K562 (cell line): ENCODE results near the gene CLSTN1. TPM values are rescaled to one million over a fixed set of nuclear protein-coding genes. Genes with fewer than 3 reads are reported as not detected.

ENCODE experiments used
- ATAC-seq: fragments of 200-7000 bp; cut with Tn5 transposase; 3 replicates; pipeline ENCODE4 v1.9.1; 2020; ENCODE audit warnings: moderate library complexity
- Bru-seq: library from RNA; stranded (reverse); fragments of 400-500 nt; gene quantifications from one replicate; lab custom pipeline; 2021; lab: Mats Ljungman, UMichigan
- BruChase-seq, 2 experiments: library from RNA; stranded (reverse); fragments of 400-500 nt; gene quantifications; one replicate each; lab custom pipeline; 2021; lab: Mats Ljungman, UMichigan
- BruUV-seq: library from RNA; stranded (reverse); fragments of 400-500 nt; replicated peaks from 2 replicates; lab custom pipeline; 2021; lab: Mats Ljungman, UMichigan
- CTCF ChIA-PET: fragments of 300-600 bp; formaldehyde crosslinking; extraction: SDS; loops from one replicate; lab custom pipeline; 2021; ENCODE audit warnings: low intra/inter-chr PET ratio; lab: Yijun Ruan, JAX
- POLR2A ChIA-PET: fragments of 300-600, 350-650 bp; sonication (Branson Sonifier 250); formaldehyde crosslinking; extraction: SDS; loops from one replicate; lab custom pipeline; 2021; ENCODE audit warnings: antibody characterized with exemption, inconsistent platforms; lab: Yijun Ruan, JAX
- DNase-seq, 4 experiments: peaks; one replicate each; pipeline versions ENCODE4 v3.0.0 to v3.0.0-alpha.2; 2011 to 2018; ENCODE audit warnings: low spot score in 3 of 4, mixed read lengths in 3 of 4; ENCODE audit errors: extremely low read depth in 1 of 4
- FAIRE-seq: peaks from 2 replicates; lab custom pipeline; 2011; peaks lifted over from hg19 to GRCh38; lab: Jason Lieb, UNC
- H2AFZ ChIP-seq: 2 replicates; pipeline ENCODE4 v1.6.0; 2011; ENCODE audit warnings: low read depth, low read length, control low read depth, inconsistent platforms
- H3K27ac ChIP-seq: fragments of 200-600 bp; 3 replicates; pipeline ENCODE4 v1.8.0; 2011; ENCODE audit warnings: low read depth, mild to moderate bottlenecking, control low read depth, inconsistent platforms, low read length, moderate library complexity, mixed read lengths; ENCODE audit errors: extremely low read depth
- H3K27me3 ChIP-seq, 2 experiments: fragments of 300-600 bp in 1 of 2; 2 replicates in 1 of 2; 3 replicates in 1 of 2; pipeline versions ENCODE4 v1.6.0 to v1.8.0; 2011; ENCODE audit warnings: inconsistent platforms in 2 of 2, low read length in 2 of 2, mild to moderate bottlenecking in 1 of 2, mixed read lengths in 1 of 2, moderate library complexity in 1 of 2; ENCODE audit not compliant: control insufficient read depth in 2 of 2, insufficient read depth in 2 of 2
- H3K36me3 ChIP-seq: fragments of 300-600 bp; 3 replicates; pipeline ENCODE4 v1.8.0; 2011; ENCODE audit warnings: mild to moderate bottlenecking, low read length, inconsistent platforms; ENCODE audit not compliant: control insufficient read depth, insufficient read depth
- H3K4me1 ChIP-seq, 2 experiments: fragments of 200-600 bp in 1 of 2; replicated peaks in 1 of 2; 2 replicates in 1 of 2; 3 replicates in 1 of 2; pipeline versions ENCODE4 v1.5.1 to v1.8.0; 2011; ENCODE audit warnings: inconsistent platforms in 2 of 2, low read length in 2 of 2, mild to moderate bottlenecking in 1 of 2, mixed read lengths in 1 of 2, moderate library complexity in 1 of 2; ENCODE audit not compliant: control insufficient read depth in 2 of 2, insufficient read depth in 2 of 2
- H3K4me2 ChIP-seq: 2 replicates; pipeline ENCODE4 v1.6.1; 2011; ENCODE audit warnings: low read length, control low read depth, inconsistent platforms, mixed read lengths; ENCODE audit not compliant: insufficient read depth
- H3K4me3 ChIP-seq: fragments of 200-600 bp; sonication (generic), shearing (Covaris generic); 2 replicates; pipeline ENCODE4 v1.5.1; 2016; ENCODE audit warnings: control low read depth, inconsistent platforms
- H3K79me2 ChIP-seq: fragments of 200-600 bp; 3 replicates; pipeline ENCODE4 v1.8.0; 2011; ENCODE audit warnings: low read length, inconsistent platforms; ENCODE audit not compliant: control insufficient read depth, insufficient read depth
- H3K9ac ChIP-seq, 2 experiments: 2 replicates each; pipeline versions ENCODE4 v1.6.0 to v1.6.1; 2011; ENCODE audit warnings: low read depth in 2 of 2, low read length in 2 of 2, control low read depth in 1 of 2, inconsistent platforms in 1 of 2, mild to moderate bottlenecking in 1 of 2, mixed read lengths in 1 of 2; ENCODE audit not compliant: insufficient read depth in 1 of 2
- H3K9me1 ChIP-seq: one replicate; pipeline ENCODE4 v1.6.0; 2011; ENCODE audit warnings: inconsistent platforms, mild to moderate bottlenecking, low read length, moderate library complexity; ENCODE audit not compliant: control insufficient read depth, insufficient read depth
- H3K9me3 ChIP-seq: replicated peaks from 2 replicates; pipeline ENCODE4 v1.5.1; 2011; ENCODE audit warnings: low read depth, low read length, inconsistent platforms; ENCODE audit not compliant: control insufficient read depth, insufficient read depth
- H4K20me1 ChIP-seq: replicated peaks from 2 replicates; pipeline ENCODE4 v1.6.1; 2011; ENCODE audit warnings: low read length, inconsistent platforms, mixed read lengths; ENCODE audit not compliant: control insufficient read depth, insufficient read depth
- HDAC3 ChIP-seq: fragments of 450-650 bp; IDR thresholded peaks from 2 replicates; pipeline ENCODE4 v1.6.1; 2018; ENCODE audit warnings: borderline replicate concordance, mild to moderate bottlenecking, moderate library complexity; ENCODE audit not compliant: partially characterized antibody
- NFYB ChIP-seq: IDR thresholded peaks from 2 replicates; pipeline ENCODE4 v1.6.1; 2011; ENCODE audit warnings: mild to moderate bottlenecking, moderate library complexity; ENCODE audit not compliant: insufficient read length; ENCODE audit errors: extremely low read depth
- SRSF7 ChIP-seq: fragments of 200-400 bp; formaldehyde crosslinking; optimal IDR thresholded peaks from 2 replicates; pipeline ENCODE3; 2017; ENCODE audit warnings: mild to moderate bottlenecking, low read depth, low read length
- STAT5B ChIP-seq: fragments of 250-450 bp; sonication (Bioruptor Pico); IDR thresholded peaks from 2 replicates; pipeline ENCODE4 v1.8.0; 2021; ENCODE audit warnings: mild to moderate bottlenecking, inconsistent platforms
- ZBED1 ChIP-seq: IDR thresholded peaks from 2 replicates; pipeline ENCODE4 v1.6.1; 2014
- WGBS: fragments of 100-300 bp; shearing (Covaris generic); methylation state at CpG from one replicate; pipeline ENCODE4 v1.1.6; 2016; ENCODE audit warnings: low coverage, mixed read lengths; ENCODE audit not compliant: insufficient coverage; ENCODE audit errors: missing lambda C conversion rate; 5-methylcytosine and 5-hydroxymethylcytosine counted together
- in situ Hi-C: fragments of 300-500 bp; cut with MboI; formaldehyde crosslinking; loops from 4 replicates; pipeline ENCODE4 v1.15.0; 2018; ENCODE audit warnings: inconsistent platforms, mixed read lengths
- intact Hi-C: fragments of 100-400 bp; cut with micrococcal nuclease; formaldehyde crosslinking; loops from 2 replicates; pipeline ENCODE4 v1.14.2; 2022
- long read RNA-seq, 3 experiments: library from polyadenylated mRNA in 2 of 3; library from RNA in 1 of 3; unstranded in 2 of 3; stranded (forward) in 1 of 3; transcript quantifications; one replicate each; pipeline ENCODE4 v2.0.0, GENCODE V29; 2019 to 2022
- polyA minus RNA-seq, 3 experiments: library from RNA; depleted of rRNA, polyadenylated mRNA; stranded (reverse); fragments of >200 nt; gene quantifications; 2 replicates each; pipeline ENCODE4 v1.2.3, GENCODE V29; 2011
- polyA plus RNA-seq, 8 experiments: library from polyadenylated mRNA; depleted of rRNA in 4 of 8; stranded (reverse) in 5 of 8; unstranded in 3 of 8; fragments of >200 nt; fragmentation: Nextera tagmentation in 2 of 8; fragmentation: Illumina TruSeq in 1 of 8; extraction: Ambion mirVana in 2 of 8; extraction: Trizol in 1 of 8; gene quantifications; 2 replicates each; pipeline versions ENCODE4 v1.2.1 to v1.2.3, GENCODE V29; 2011 to 2014; ENCODE audit warnings: inconsistent platforms in 1 of 8, missing spikeins in 1 of 8
- total RNA-seq, 7 experiments: library from RNA; depleted of rRNA in 6 of 7; stranded (reverse); fragments of >200 nt in 6 of 7; fragmentation: Illumina TruSeq in 2 of 7; extraction: Trizol in 2 of 7; gene quantifications; 2 replicates each; pipeline versions ENCODE4 v1.2.1 to v1.2.3, GENCODE V29; 2011 to 2021; ENCODE audit warnings: low replicate concordance in 1 of 7
- TF ChIP-seq, protein P1 (sequence below): IDR thresholded peaks from 2 replicates; pipeline ENCODE4 v1.6.1; 2012; ENCODE audit warnings: low read depth, low read length, improper control_type of control experiment, borderline replicate concordance
- TF ChIP-seq, protein P2 (sequence below): fragments of 250-450 bp; sonication (Bioruptor Pico); IDR thresholded peaks from 2 replicates; pipeline ENCODE4 v1.9.0; 2021; ENCODE audit warnings: mild to moderate bottlenecking, inconsistent platforms
- TF ChIP-seq, protein P3 (sequence below): fragments of 450-650 bp; IDR thresholded peaks from 2 replicates; pipeline ENCODE4 v1.6.1; 2016; ENCODE audit warnings: low read depth, mild to moderate bottlenecking, moderate library complexity

Gene CLSTN1
- 28.6 and 38.8 TPM in 2 replicates for total RNA-seq (2011; cell fraction: chromatin; rRNA removed; ENCODE audit: low replicate concordance)
- total RNA-seq (2011; cell fraction: nucleolus; rRNA removed): 33.0 and 36.4 TPM in 2 replicates
- total RNA-seq (2011; cell fraction: nucleoplasm; rRNA removed): 31.8 and 34.3 TPM in 2 replicates
- total RNA-seq (2014; rRNA removed): 13.9 and 19.7 TPM in 2 replicates
- 8.6 and 10.0 TPM in 2 replicates for total RNA-seq (2014; rRNA removed; fragmentation: Illumina TruSeq; extraction: Trizol)
- 13.3 and 13.5 TPM in 2 replicates for total RNA-seq (2015; rRNA removed; fragmentation: Illumina TruSeq; extraction: Trizol)
- total RNA-seq (2021): 32.5 TPM in 2 replicates
- 3.7 and 6.1 TPM in 2 replicates for polyA plus RNA-seq (2011; rRNA removed)
- polyA plus RNA-seq (2011; cell fraction: cytosol; rRNA removed): 4.9 and 6.7 TPM in 2 replicates
- polyA plus RNA-seq (2011; cell fraction: nucleus; rRNA removed): 8.9 and 10.5 TPM in 2 replicates
- polyA plus RNA-seq (2012): 28.2 and 42.9 TPM in 2 replicates
- polyA plus RNA-seq (2014; fragmentation: Illumina TruSeq; extraction: Trizol): 23.9 and 26.8 TPM in 2 replicates
- 1 to 10 TPM; 1.1 to 1.6 TPM for polyA plus RNA-seq (2014; fragmentation: Nextera tagmentation; extraction: Ambion mirVana)
- 12.5 and 13.8 TPM in 2 replicates for polyA plus RNA-seq (2014; rRNA removed)
- 5.4 and 5.5 TPM in 2 replicates for polyA minus RNA-seq (2011; rRNA and poly(A)+ RNA removed)
- 11.1 and 17.9 TPM in 2 replicates for polyA minus RNA-seq (2011; cell fraction: cytosol; rRNA and poly(A)+ RNA removed)
- 2.8 and 4.9 TPM in 2 replicates for polyA minus RNA-seq (2011; cell fraction: nucleus; rRNA and poly(A)+ RNA removed)
- percentile 56 among the genes with signal in this experiment for Bru-seq, nascent RNA
- BruChase-seq, experiment 1, labeled RNA remaining after a 2-hour chase: percentile 58 among the genes with signal in this experiment
- BruChase-seq, experiment 2, labeled RNA remaining after a 6-hour chase: percentile 59 among the genes with signal in this experiment
- long read RNA-seq, experiment 1, full-length matches to known transcripts: 7 of 64 reads
- long read RNA-seq, experiment 1, partial matches to known transcripts: 32 of 64 reads
- long read RNA-seq, experiment 1, other reads (novel, unspliced or antisense): 25 of 64 reads
- long read RNA-seq, experiment 2, partial matches to known transcripts: 18 of 29 reads
- long read RNA-seq, experiment 2, other reads (novel, unspliced or antisense): 11 of 29 reads
- long read RNA-seq, experiment 3, partial matches to known transcripts: 4 of 5 reads
- long read RNA-seq, experiment 3, other reads (novel, unspliced or antisense): 1 of 5 reads

DNA sequence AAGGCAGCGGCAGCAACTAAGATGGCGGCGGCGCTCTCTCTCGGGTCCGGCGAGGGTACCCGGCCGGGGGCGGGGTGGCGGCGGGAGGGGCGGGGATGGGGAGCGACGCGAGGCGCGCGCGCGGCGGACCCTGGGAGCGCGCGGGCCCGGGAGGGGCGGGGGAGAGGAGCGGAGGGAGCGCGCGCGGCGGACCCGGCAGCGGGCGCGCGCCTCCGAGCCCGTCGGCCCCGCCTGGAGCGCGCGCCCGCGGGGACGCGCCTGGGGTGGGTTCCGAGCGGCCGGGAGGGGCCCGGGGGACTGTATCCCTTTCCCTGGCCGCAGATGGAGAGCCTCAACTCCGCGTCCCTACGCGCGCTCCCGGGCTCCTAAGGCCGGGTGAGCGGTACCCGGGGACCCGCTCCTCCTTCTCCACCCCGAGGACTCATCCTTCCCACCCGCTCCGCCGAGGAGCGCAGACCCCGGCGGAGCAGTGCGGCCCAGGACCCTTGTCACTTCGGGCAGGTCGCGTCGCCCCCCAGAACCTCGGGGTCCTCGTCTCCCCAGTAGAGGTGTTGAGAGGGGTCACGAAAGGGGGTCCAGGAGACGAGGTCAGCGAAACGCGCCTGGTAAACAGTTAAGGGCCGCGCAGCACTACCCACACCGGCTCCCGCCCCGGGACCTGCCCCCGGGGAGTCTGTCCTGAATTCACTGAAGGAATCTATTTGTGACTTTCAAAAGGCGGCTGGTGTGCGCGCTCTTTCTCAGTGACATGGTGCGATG lies at the start of gene CLSTN1:
Gene CLSTN1 (minus strand): TSS at position 23 of the 759 bp plus-strand sequence. CDS start 232 bp downstream, outside the sequence.
- no peak for FAIRE-seq
- ATAC-seq: peak; percentile 71
- Histone ChIP-seq H3K9me3 (no peaks in the 10 kb centered on the region), H3K9me1 (no peaks in the 10 kb centered on the region), H3K27ac (peak within 1 kb of the TSS; percentile 27; the same call in 1 of the 3 replicates), H3K9ac (peak within 1 kb of the TSS; percentile 28 to 86; a peak in 3 of 4 replicates), H2AFZ (peak within 1 kb of the TSS; percentile 81), H3K4me2 (peak within 1 kb of the TSS; percentile 90), H4K20me1 (peaks cover 4% of the 10 kb centered on the region; the same call in 1 of the 2 replicates), H3K27me3 (peaks cover 4 to 26% of the 10 kb centered on the region in 2 experiments; a peak in 4 of 5 replicates), H3K79me2 (peaks cover 20% of the 10 kb centered on the region), H3K4me3 (peak within 1 kb of the TSS; percentile 62), H3K36me3 (no peaks in the 10 kb centered on the region), H3K4me1 (peaks cover 16 to 28% of the 10 kb centered on the region in 2 experiments)
- in situ Hi-C loops (no loop called here), intact Hi-C loops (no loop called here)
- POLR2A ChIA-PET: no interaction called here
- no TSS peak for BruUV-seq
- WGBS: 4% methylated on average over 61 of the region's 93 CpGs
- CTCF ChIA-PET: no interaction called here
- peak; percentile 92 to 99 (median 98) for DNase-seq
- TF ChIP-seq ZBED1 (no peak), HDAC3 (no peak), STAT5B (CRISPR knock-in tag) (no peak), NFYB (no peak), SRSF7 (no peak)
- TF ChIP-seq, protein P1, sequence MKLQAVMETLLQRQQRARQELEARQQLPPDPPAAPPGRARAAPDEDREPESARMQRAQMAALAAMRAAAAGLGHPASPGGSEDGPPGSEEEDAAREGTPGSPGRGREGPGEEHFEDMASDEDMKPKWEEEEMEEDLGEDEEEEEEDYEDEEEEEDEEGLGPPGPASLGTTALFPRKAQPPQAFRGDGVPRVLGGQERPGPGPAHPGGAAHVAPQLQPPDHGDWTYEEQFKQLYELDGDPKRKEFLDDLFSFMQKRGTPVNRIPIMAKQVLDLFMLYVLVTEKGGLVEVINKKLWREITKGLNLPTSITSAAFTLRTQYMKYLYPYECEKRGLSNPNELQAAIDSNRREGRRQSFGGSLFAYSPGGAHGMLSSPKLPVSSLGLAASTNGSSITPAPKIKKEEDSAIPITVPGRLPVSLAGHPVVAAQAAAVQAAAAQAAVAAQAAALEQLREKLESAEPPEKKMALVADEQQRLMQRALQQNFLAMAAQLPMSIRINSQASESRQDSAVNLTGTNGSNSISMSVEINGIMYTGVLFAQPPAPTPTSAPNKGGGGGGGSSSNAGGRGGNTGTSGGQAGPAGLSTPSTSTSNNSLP: no peak
- TF ChIP-seq, protein P2, sequence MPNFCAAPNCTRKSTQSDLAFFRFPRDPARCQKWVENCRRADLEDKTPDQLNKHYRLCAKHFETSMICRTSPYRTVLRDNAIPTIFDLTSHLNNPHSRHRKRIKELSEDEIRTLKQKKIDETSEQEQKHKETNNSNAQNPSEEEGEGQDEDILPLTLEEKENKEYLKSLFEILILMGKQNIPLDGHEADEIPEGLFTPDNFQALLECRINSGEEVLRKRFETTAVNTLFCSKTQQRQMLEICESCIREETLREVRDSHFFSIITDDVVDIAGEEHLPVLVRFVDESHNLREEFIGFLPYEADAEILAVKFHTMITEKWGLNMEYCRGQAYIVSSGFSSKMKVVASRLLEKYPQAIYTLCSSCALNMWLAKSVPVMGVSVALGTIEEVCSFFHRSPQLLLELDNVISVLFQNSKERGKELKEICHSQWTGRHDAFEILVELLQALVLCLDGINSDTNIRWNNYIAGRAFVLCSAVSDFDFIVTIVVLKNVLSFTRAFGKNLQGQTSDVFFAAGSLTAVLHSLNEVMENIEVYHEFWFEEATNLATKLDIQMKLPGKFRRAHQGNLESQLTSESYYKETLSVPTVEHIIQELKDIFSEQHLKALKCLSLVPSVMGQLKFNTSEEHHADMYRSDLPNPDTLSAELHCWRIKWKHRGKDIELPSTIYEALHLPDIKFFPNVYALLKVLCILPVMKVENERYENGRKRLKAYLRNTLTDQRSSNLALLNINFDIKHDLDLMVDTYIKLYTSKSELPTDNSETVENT (CRISPR knock-in tag): no peak
- TF ChIP-seq, protein P3, sequence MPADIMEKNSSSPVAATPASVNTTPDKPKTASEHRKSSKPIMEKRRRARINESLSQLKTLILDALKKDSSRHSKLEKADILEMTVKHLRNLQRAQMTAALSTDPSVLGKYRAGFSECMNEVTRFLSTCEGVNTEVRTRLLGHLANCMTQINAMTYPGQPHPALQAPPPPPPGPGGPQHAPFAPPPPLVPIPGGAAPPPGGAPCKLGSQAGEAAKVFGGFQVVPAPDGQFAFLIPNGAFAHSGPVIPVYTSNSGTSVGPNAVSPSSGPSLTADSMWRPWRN: no peak
